HG03196 (cell line): ENCODE data around the gene PDE4C.

Experiments used
- ATAC-seq: cut with Tn5 transposase; IDR thresholded peaks from one replicate; pipeline ENCODE4 v1.9.1; 2021; ENCODE audit not compliant: unreplicated experiment

The PDE4C gene

GRCh38 chr19:18254546-18255503 lies 28.6 kb upstream of the PDE4C start:
- ATAC-seq: no peak

- ATAC-seq: no peak
Observed at GRCh38 chr19:18253716-18254115, 27.5 kb upstream of the PDE4C start.

- ATAC-seq: no peak
Observed at GRCh38 chr19:18253130-18253529, 26.9 kb upstream of the PDE4C start.

- ATAC-seq: no peak
Observed at GRCh38 chr19:18252370-18252717, 26.1 kb upstream of the PDE4C start.

- no peak for ATAC-seq
Observed at GRCh38 chr19:18251587-18252369, 25.5 kb upstream of the PDE4C start.

GRCh38 chr19:18249834-18250233 lies 23.6 kb upstream of the PDE4C start:
- no peak for ATAC-seq

- no peak for ATAC-seq
Observed at GRCh38 chr19:18245297-18245696, 19.1 kb upstream of the PDE4C start.

GRCh38 chr19:18239303-18239702 lies 13.1 kb upstream of the PDE4C start:
- ATAC-seq: no peak

- no peak for ATAC-seq
Observed at GRCh38 chr19:18234194-18234593, 8.0 kb upstream of the PDE4C start.

GRCh38 chr19:18233224-18233825 lies 7.1 kb upstream of the PDE4C start:
- no peak for ATAC-seq

GRCh38 chr19:18232540-18233223 lies 6.4 kb upstream of the PDE4C start:
- no peak for ATAC-seq

GRCh38 chr19:18231775-18232174 lies 5.5 kb upstream of the PDE4C start:
- no peak for ATAC-seq

GRCh38 chr19:18230941-18231734 lies 4.9 kb upstream of the PDE4C start:
- no peak for ATAC-seq

GRCh38 chr19:18229915-18230314 lies 3.7 kb upstream of the PDE4C start:
- ATAC-seq: no peak

- no peak for ATAC-seq
Observed at GRCh38 chr19:18229474-18229873, 3.2 kb upstream of the PDE4C start.

- no peak for ATAC-seq
Observed at GRCh38 chr19:18227781-18228271, 1.6 kb upstream of the PDE4C start.

GRCh38 chr19:18226956-18227780 lies 930 bp upstream of the PDE4C start:
- no peak for ATAC-seq

- ATAC-seq: no peak
Observed at GRCh38 chr19:18225355-18225701, 910 bp downstream of the PDE4C start.
